Pulmonary artery endothelial cell (primary cell): ENCODE measurements around the gene DHRS3. TPM values are rescaled to one million over a fixed set of nuclear protein-coding genes. Genes with fewer than 3 reads are reported as not detected.

ENCODE experiments used
- DNase-seq: peaks from one replicate; pipeline ENCODE4 v3.0.0-alpha.2; 2011; ENCODE audit warnings: low read depth, low spot score
- total RNA-seq: library from RNA; depleted of rRNA; stranded (reverse); fragments of >200 nt; gene quantifications from 2 replicates; pipeline ENCODE4 v1.2.3, GENCODE V29; 2014

DHRS3 gene
- total RNA-seq, 1 donor from 2014 or later: 37.1 TPM

DNA sequence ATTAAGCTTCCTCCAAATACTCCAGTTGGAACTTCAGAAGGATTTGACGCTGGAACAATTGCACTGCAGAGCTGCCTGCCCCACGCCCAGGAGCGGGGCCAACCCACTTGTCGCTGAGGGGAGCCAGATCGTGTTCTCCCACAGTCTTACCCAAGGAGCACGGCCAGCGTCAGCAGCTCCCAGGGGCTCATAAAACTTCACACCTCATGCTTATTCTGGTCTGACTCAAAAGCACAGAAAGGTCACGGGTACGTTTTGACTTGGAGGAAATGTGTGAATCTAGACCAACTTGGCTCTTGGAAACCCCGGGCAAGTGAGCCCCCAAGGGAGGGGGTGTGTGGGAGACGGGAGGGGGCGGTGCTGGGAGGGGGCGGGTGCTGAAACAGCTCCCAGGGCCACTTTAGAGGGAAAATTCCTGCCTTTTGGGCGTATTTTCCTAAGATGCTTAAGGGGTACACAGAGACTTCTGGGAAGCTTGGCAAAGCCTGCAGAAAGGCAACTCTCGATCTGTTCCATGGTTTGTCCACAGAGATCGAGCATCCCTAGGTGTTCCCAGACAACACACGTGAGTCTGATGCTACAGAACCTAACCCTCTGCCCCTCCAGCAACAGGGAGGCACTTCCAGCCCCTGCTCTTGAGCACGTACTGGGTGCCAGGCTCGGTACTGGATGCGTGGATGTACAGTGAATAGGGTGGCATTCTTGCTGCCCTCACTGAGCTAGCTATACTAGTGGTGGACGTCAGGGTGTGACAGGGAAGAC, 98.9 kb downstream of the DHRS3 start:
- no peak for DNase-seq

Other genes starting within 250 kb of the DHRS3 start
- not detected in 2 replicates for gene AADACL4, start 25.9 kb upstream of the DHRS3 start, total RNA-seq
- gene AADACL3, start 97.9 kb upstream of the DHRS3 start, total RNA-seq: not detected in 2 replicates
- gene CFAP107, start 128.0 kb upstream of the DHRS3 start, total RNA-seq: not detected in 2 replicates
- not detected in 2 replicates for gene PRAMEF12, start 155.5 kb upstream of the DHRS3 start, total RNA-seq
- gene PRAMEF1, start 173.2 kb upstream of the DHRS3 start, total RNA-seq: not detected in 2 replicates
- gene PRAMEF11, start 213.2 kb upstream of the DHRS3 start, total RNA-seq: not detected in 2 replicates
- gene HNRNPCL1, start 230.5 kb upstream of the DHRS3 start, total RNA-seq: not detected in 2 replicates
- gene PRAMEF2, start 238.9 kb upstream of the DHRS3 start, total RNA-seq: not detected in 2 replicates